ENCODE measurements around the gene NEK7.

NEK7 gene

DNA sequence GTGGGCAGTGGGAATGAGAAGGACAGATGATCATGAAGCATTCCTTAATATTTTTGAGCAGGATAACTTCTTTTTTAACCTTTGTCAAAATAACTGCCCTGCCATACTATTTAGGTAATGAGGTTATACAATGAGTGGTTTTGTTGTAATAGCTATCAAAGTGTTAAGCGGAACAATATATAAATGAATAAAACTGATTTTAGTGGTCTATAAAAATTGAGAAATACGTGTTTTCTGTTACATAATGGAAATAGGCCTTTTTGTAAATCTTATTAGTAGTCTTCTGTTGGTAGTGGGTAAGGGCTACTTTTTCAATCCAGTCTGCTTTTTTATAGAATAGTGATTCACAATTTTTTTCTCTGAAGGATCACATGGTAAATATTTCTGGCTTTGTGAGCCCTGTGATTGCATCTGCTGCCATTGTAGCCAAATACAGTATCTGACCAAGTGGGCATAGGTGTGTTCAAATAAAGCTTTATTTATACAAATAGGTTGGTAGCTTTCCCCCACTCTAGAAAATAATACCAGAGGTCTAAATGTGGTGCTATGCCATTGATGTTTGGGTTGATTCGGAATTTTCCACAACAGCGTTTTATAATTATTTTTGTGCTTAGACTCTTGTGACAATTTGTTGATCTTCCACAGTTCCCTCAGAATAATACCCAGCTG is 4.3 kb downstream of the NEK7 start:
- peaks cover 33% of the 10 kb centered on the region for H3K4me1 ChIP-seq (ENCODE audit: insufficient read depth, low read length)
- H3K9ac ChIP-seq (ENCODE audit: low read length) = no peak overlapping the region
- no peaks in the 10 kb centered on the region for H3K9me3 ChIP-seq (ENCODE audit: low read length)
- no peak overlapping the region for H3K4me3 ChIP-seq (ENCODE audit: low read depth in 1 of 2, low read length in 2 of 2)
- H3K36me3 ChIP-seq (ENCODE audit: insufficient read depth, low read length) = no peaks in the 10 kb centered on the region
- no peaks in the 10 kb centered on the region for H3K27me3 ChIP-seq (ENCODE audit: control insufficient read depth in 1 of 2, insufficient read depth in 2 of 2, low read length in 2 of 2)
- H3K27ac ChIP-seq (ENCODE audit: low read depth, low read length) = no peak overlapping the region

DNA sequence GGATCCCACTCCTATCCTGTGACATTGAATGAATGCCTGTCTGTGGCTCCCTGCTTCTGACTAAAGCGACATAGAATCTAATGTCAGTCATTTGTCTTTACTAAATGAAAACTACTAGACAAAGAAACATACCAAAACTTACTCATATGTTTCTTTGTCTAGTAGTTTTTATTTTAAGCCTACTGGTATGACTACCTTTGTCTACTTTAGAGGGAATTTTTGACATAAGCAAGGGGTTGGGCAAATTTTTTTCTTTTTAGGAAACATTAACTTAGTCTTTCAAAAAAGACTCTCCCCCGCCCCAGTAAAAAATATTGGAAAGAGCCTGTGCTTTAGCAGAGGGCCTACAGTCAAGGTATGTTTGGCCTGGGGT is 4.9 kb downstream of the NEK7 start:
- Histone ChIP-seq H3K9me3 (ENCODE audit: low read length) (no peaks in the 10 kb centered on the region), H3K27ac (ENCODE audit: low read depth, low read length) (no peak overlapping the region), H3K9ac (ENCODE audit: low read length) (no peak overlapping the region), H3K4me3 (ENCODE audit: low read depth in 1 of 2, low read length in 2 of 2) (no peak overlapping the region), H3K36me3 (ENCODE audit: insufficient read depth, low read length) (no peaks in the 10 kb centered on the region), H3K4me1 (ENCODE audit: insufficient read depth, low read length) (peaks cover 35% of the 10 kb centered on the region), H3K27me3 (ENCODE audit: control insufficient read depth in 1 of 2, insufficient read depth in 2 of 2, low read length in 2 of 2) (no peaks in the 10 kb centered on the region)

DNA sequence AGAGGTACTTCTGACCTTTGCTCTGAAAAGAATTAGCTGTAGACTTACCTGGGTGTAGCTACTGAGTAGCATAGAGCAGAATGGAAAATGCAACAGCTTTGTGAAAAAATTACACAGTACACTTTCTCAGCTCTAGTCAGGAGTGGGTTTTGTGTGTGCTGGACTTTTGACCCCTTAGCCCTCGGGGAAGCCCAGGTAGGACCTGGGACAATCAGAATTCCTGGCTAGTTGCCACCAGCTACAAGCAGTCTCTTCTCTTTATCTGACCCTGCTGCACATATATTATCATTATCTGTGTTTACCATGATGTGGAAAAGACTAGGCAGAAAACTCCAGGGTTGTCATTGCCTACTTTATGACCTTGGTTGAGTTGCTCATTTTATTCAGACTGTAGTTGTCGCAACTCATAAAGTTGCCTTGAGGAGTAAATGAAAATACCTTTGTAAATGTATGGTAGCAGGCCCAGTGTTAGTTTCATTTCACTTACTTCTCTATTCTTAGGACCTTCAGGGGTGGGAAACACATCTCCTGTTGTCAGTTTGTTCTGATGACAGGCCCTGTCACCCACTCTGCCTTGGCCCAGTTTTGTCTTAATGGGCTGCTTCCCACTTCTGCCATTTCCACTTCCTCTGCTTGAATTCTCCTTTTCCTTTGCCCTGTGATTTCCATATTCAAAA is 5.4 kb downstream of the NEK7 start:
- H3K9me3 ChIP-seq (ENCODE audit: low read length) = no peaks in the 10 kb centered on the region
- no peaks in the 10 kb centered on the region for H3K36me3 ChIP-seq (ENCODE audit: insufficient read depth, low read length)
- H3K4me1 ChIP-seq (ENCODE audit: insufficient read depth, low read length) = peaks cover 40% of the 10 kb centered on the region
- no peaks in the 10 kb centered on the region for H3K27me3 ChIP-seq (ENCODE audit: control insufficient read depth in 1 of 2, insufficient read depth in 2 of 2, low read length in 2 of 2)
- no peak overlapping the region for H3K9ac ChIP-seq (ENCODE audit: low read length)
- H3K27ac ChIP-seq (ENCODE audit: low read depth, low read length) = no peak overlapping the region
- no peak overlapping the region for H3K4me3 ChIP-seq (ENCODE audit: low read depth in 1 of 2, low read length in 2 of 2)

DNA sequence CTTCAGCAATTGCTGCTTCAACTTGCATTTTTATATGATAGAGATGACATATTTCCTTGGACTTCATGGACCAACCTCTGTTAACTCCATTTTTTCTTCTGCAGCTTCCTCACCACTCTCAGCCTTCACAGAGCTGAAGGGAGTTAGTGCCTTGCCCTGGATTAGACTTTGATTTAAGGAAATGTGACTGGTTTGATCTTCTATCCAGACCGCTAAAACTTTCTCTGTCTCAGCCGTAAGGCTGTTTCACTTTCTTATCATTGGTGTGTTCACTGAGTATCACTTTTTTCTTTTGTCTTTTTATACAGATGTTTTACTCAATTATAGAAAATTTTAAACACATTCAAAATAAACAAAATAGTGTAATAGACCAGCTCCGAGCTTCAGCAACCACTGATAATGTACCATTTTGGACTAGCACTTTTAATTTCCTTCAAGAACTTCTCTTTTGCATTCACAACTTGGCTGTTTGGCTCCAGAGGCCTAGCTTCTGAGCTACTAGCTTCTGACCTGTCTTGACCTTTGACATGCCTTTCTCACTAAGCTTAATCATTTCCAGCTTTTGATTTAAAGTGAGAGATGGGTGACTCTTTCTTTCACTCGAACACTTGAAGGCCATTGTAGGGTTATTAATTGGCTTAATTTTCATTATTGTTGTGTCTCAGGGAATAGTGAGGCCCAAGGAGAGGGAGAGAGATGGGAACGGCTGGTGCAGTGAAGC is 9.3 kb downstream of the NEK7 start:
- Histone ChIP-seq H3K27ac (ENCODE audit: low read depth, low read length) (no peak overlapping the region), H3K36me3 (ENCODE audit: insufficient read depth, low read length) (no peaks in the 10 kb centered on the region), H3K9ac (ENCODE audit: low read length) (no peak overlapping the region), H3K4me1 (ENCODE audit: insufficient read depth, low read length) (peaks cover 56% of the 10 kb centered on the region), H3K4me3 (ENCODE audit: low read depth in 1 of 2, low read length in 2 of 2) (no peak overlapping the region), H3K27me3 (ENCODE audit: control insufficient read depth in 1 of 2, insufficient read depth in 2 of 2, low read length in 2 of 2) (no peaks in the 10 kb centered on the region), H3K9me3 (ENCODE audit: low read length) (no peaks in the 10 kb centered on the region)

DNA sequence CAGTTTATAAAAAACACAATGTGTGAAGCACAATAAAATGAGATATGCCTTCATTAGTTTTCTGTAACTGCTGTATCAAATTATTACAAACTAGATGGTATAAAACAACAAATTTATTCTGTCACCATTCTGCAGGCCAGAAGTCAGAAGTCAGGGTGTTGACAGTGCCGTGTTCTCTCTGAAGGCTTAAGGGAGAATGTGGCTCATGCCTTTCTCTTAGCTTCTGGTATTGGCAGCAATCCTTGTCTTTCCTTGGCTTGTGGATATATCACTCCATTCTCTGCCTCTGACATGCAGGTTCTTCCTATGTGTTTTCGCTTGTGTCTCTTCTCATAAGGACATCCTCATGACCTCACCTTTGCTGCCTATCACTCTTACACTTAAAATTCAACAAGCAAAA is 10.1 kb downstream of the NEK7 start:
- Histone ChIP-seq H3K27ac (ENCODE audit: low read depth, low read length) (no peak overlapping the region), H3K4me3 (ENCODE audit: low read depth in 1 of 2, low read length in 2 of 2) (no peak overlapping the region), H3K4me1 (ENCODE audit: insufficient read depth, low read length) (peaks cover 58% of the 10 kb centered on the region), H3K9me3 (ENCODE audit: low read length) (no peaks in the 10 kb centered on the region), H3K36me3 (ENCODE audit: insufficient read depth, low read length) (no peaks in the 10 kb centered on the region), H3K27me3 (ENCODE audit: control insufficient read depth in 1 of 2, insufficient read depth in 2 of 2, low read length in 2 of 2) (no peaks in the 10 kb centered on the region), H3K9ac (ENCODE audit: low read length) (no peak overlapping the region)

DNA sequence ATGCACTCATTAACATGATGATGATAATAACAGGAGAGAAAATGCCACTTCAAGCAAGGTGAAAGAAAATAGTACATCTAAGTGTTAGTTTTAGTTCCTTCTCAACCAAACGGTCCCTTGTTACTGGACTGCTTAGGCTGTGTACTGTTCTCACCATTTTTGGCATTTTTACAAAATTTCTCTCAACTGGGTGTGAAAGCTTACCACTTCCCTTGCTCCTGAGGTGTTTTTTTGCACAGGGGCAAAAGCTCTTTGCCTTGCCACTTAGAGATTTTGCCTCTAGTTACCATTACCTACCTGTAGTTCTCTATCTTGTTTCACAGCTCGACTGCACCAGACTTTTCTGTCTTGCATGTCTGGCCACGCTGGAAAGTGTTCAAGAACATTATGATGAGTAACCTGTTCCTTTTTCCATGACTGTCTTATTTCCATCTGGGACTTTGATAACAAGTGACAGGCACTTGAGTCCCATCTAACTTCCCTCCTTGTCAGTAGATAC is 10.7 kb downstream of the NEK7 start:
- H3K9ac ChIP-seq (ENCODE audit: low read length) = no peak overlapping the region
- H3K27ac ChIP-seq (ENCODE audit: low read depth, low read length) = no peak overlapping the region
- no peak overlapping the region for H3K4me3 ChIP-seq (ENCODE audit: low read depth in 1 of 2, low read length in 2 of 2)
- H3K27me3 ChIP-seq (ENCODE audit: control insufficient read depth in 1 of 2, insufficient read depth in 2 of 2, low read length in 2 of 2) = no peaks in the 10 kb centered on the region
- H3K36me3 ChIP-seq (ENCODE audit: insufficient read depth, low read length) = no peaks in the 10 kb centered on the region
- peaks cover 58% of the 10 kb centered on the region for H3K4me1 ChIP-seq (ENCODE audit: insufficient read depth, low read length)
- no peaks in the 10 kb centered on the region for H3K9me3 ChIP-seq (ENCODE audit: low read length)

DNA sequence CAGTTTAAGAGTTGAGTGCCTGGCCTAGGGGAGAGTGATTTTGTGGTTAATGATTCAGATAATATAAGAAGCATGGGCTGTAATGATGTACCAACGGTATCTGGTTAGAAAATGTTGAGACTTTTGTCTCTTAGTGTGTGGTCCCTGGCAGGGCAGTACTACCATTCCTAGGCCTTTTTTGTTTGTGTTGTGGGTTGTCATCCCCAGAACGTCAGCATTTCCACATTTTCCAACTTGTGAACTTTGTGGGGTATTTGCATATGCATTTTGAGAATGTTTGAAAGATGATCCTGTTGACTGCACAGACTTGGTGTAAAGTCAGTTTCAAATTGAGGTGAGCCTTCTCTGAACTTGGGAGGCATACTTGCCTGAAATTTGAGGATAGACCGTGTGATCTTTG is 11.4 kb downstream of the NEK7 start:
- peaks cover 65% of the 10 kb centered on the region for H3K4me1 ChIP-seq (ENCODE audit: insufficient read depth, low read length)

DNA sequence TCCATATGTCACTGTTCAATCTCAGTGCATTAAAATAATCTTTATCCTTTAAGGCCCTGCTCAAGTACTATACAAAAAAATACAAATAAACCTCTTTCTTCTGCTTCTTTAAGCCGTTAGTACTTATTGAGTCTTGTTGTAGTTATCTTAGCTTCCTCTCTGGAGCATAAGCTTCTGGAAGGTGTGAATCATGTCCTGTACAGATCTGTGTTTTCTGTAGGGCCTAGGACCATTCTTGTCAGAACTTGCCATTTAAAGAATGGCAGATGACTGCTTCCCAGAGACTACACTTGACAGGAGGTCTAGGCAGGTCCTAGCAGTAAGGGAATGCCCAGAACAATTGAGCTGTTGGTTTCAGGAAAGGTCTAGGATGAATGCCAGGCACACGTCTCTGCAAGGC is 12.9 kb downstream of the NEK7 start:
- H3K4me3 ChIP-seq (ENCODE audit: low read depth in 1 of 2, low read length in 2 of 2) = no peak overlapping the region
- H3K27ac ChIP-seq (ENCODE audit: low read depth, low read length) = no peak overlapping the region
- no peaks in the 10 kb centered on the region for H3K9me3 ChIP-seq (ENCODE audit: low read length)
- H3K9ac ChIP-seq (ENCODE audit: low read length) = no peak overlapping the region
- no peaks in the 10 kb centered on the region for H3K27me3 ChIP-seq (ENCODE audit: control insufficient read depth in 1 of 2, insufficient read depth in 2 of 2, low read length in 2 of 2)
- peaks cover 73% of the 10 kb centered on the region for H3K4me1 ChIP-seq (ENCODE audit: insufficient read depth, low read length)
- H3K36me3 ChIP-seq (ENCODE audit: insufficient read depth, low read length) = no peaks in the 10 kb centered on the region

More for the DNA sequence above, 11.4 kb downstream of the NEK7 start:
- H3K4me3 ChIP-seq (ENCODE audit: low read depth in 1 of 2, low read length in 2 of 2) = no peak overlapping the region
- no peaks in the 10 kb centered on the region for H3K9me3 ChIP-seq (ENCODE audit: low read length)
- no peak overlapping the region for H3K9ac ChIP-seq (ENCODE audit: low read length)
- H3K27me3 ChIP-seq (ENCODE audit: control insufficient read depth in 1 of 2, insufficient read depth in 2 of 2, low read length in 2 of 2) = no peaks in the 10 kb centered on the region
- no peaks in the 10 kb centered on the region for H3K36me3 ChIP-seq (ENCODE audit: insufficient read depth, low read length)
- H3K27ac ChIP-seq (ENCODE audit: low read depth, low read length) = no peak overlapping the region

DNA sequence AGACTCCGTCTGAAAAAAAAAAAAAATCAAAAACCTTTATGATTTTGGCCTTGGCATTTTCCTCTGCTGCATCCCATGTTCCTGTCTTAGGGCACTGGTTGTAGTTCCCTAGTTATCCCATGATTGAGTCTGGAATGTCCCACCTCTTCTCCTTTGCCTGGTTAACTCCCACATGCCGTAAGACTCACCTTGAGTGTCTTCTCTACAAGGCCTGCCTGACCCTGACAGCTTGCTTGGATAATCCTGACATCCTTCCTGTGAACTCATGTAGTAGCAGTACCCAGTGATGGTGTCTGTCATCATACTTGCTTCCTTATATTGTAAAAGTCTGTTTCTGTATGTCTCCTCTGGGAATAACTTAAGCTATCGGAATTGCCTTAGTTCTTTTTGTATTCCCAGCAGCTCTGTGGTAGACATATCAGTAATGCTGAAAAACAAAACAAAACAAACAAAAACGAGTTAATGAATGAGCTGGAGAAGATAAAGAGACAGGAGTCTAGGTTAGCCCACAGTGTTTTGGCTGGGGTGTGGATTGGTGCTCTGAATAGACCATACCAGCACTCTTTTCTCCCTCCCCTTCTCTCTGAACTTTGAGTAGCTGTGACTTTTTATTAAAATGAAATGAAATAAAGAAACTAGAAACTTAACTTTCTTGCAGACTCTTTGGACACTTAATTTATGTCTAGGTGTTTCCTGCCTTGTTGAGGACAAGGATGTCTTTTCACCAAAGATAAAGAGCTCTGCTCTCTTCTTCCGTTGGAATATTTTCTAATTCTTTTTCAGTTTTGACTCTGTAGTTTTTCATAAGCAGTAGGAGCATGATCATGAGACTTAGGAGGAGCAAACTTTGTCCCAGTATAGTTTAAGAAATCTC is 15.1 kb downstream of the NEK7 start:
- no peaks in the 10 kb centered on the region for H3K36me3 ChIP-seq (ENCODE audit: insufficient read depth, low read length)
- H3K4me1 ChIP-seq (ENCODE audit: insufficient read depth, low read length) = peaks cover 81% of the 10 kb centered on the region
- H3K9me3 ChIP-seq (ENCODE audit: low read length) = no peaks in the 10 kb centered on the region
- H3K4me3 ChIP-seq (ENCODE audit: low read depth in 1 of 2, low read length in 2 of 2) = no peak overlapping the region
- H3K9ac ChIP-seq (ENCODE audit: low read length) = no peak overlapping the region
- H3K27me3 ChIP-seq (ENCODE audit: control insufficient read depth in 1 of 2, insufficient read depth in 2 of 2, low read length in 2 of 2) = no peaks in the 10 kb centered on the region
- H3K27ac ChIP-seq (ENCODE audit: low read depth, low read length) = no peak overlapping the region

DNA sequence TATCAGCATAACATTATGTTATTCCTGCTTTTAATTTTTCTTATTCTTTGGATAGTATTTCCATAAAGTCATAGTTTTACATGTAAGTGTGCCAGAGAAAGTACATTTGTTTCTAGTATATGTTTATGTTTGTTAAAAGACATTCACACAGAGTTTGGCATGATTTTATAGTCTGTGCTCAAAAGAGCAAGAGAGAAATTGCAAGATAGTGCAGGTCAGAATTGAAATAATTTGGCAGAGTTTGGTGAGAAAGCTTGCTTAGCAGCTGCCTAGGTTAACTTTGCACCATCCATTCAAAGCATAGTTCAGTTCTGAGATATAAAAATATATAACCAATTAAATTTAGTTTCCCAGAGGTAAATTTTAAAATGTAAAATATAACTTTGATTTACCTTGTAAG is 17.0 kb downstream of the NEK7 start:
- no peak overlapping the region for H3K9ac ChIP-seq (ENCODE audit: low read length)
- H3K36me3 ChIP-seq (ENCODE audit: insufficient read depth, low read length) = no peaks in the 10 kb centered on the region
- H3K27ac ChIP-seq (ENCODE audit: low read depth, low read length) = no peak overlapping the region
- no peaks in the 10 kb centered on the region for H3K27me3 ChIP-seq (ENCODE audit: control insufficient read depth in 1 of 2, insufficient read depth in 2 of 2, low read length in 2 of 2)
- H3K4me1 ChIP-seq (ENCODE audit: insufficient read depth, low read length) = peaks cover 61% of the 10 kb centered on the region
- H3K4me3 ChIP-seq (ENCODE audit: low read depth in 1 of 2, low read length in 2 of 2) = no peak overlapping the region
- no peaks in the 10 kb centered on the region for H3K9me3 ChIP-seq (ENCODE audit: low read length)

DNA sequence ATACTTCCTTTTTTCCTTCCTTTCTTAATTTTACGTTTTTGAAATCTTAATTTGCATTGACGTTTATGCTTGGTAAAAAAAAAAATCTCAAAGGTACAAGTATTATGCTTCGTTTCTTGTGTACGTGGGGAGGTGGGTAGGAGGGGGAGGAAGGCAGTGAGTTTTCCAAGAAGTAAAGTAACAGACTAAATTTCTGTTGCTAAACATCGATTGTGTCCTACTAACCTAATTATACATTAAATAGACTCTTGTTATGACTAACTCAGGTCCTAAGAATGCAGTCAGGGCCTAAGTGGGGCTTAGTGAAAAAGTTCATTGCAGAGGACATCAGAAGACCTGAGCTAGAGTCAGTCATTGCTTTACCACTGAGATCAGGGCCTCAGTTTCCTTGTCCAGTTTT is 17.5 kb downstream of the NEK7 start:
- Histone ChIP-seq H3K36me3 (ENCODE audit: insufficient read depth, low read length) (no peaks in the 10 kb centered on the region), H3K4me3 (ENCODE audit: low read depth in 1 of 2, low read length in 2 of 2) (no peak overlapping the region), H3K9me3 (ENCODE audit: low read length) (no peaks in the 10 kb centered on the region), H3K9ac (ENCODE audit: low read length) (no peak overlapping the region), H3K27me3 (ENCODE audit: control insufficient read depth in 1 of 2, insufficient read depth in 2 of 2, low read length in 2 of 2) (no peaks in the 10 kb centered on the region), H3K27ac (ENCODE audit: low read depth, low read length) (no peak overlapping the region), H3K4me1 (ENCODE audit: insufficient read depth, low read length) (peaks cover 57% of the 10 kb centered on the region)
